ENCODE data around the gene NUMBL.
A peak's percentile ranks its signal among the peaks of the same experiment; 100 is the strongest.

The NUMBL gene

GRCh38 chr19:40716482-40717324 is 26.3 kb upstream of the NUMBL start, which contains the start of the genes COQ8B and ITPKC:
COQ8B (minus strand) TSS chr19:40716886; CDS start chr19:40714632, 2,254 bp downstream.
ITPKC (plus strand) TSS chr19:40717112; CDS start chr19:40717136, 24 bp downstream.
- DNase-seq = peak; percentile 73 to 100 (median 98)

GRCh38 chr19:40716031-40716481 is 25.6 kb upstream of the NUMBL start:
- peak in 9 of 56 donors; percentile 25 to 68 (median 53) for DNase-seq

GRCh38 chr19:40714441-40715299 is 24.2 kb upstream of the NUMBL start:
- DNase-seq = peak; percentile 49 to 98 (median 93)

DNA sequence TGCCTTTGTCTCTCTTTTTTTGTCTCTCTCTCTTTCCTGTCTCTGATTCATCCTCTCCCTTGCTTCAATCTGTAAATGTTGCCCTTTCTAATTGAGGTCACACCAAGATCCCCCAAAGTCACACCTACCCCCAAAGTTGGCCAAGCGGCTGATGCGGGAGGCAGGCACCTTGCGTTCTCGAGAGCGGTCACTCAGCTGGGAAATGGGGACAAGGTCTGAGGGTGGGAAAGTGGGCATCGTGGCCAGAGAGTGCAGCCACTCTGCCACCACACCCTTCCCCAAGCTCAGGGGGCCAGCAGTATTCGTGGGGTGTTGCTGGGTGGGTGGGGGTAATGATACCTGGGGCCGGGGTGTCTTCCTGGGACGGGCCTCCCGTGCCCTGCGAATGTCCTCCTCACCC is 23.5 kb upstream of the NUMBL start:
- DNase-seq = no peak

GRCh38 chr19:40709817-40710216 is 19.4 kb upstream of the NUMBL start:
- no peak for DNase-seq

DNA sequence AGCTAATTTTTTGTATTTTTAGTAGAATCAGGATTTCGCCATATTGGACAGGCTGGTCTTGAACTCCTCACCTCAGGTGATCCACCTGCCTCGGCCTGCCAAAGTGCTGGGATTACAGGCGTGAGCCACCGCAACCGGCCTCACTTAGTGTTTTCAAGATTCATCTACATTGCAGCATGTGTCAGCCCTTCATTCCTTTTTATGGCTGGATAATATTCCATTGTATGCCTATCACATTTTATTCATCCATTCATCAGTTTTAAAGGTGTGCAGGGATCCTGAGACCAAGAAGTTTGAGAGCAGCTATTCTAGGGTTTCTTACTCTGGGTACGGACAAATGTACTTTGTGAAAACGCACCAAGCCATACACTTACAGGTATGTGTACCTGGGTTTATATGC is 17.2 kb upstream of the NUMBL start:
- DNase-seq = no peak

DNA sequence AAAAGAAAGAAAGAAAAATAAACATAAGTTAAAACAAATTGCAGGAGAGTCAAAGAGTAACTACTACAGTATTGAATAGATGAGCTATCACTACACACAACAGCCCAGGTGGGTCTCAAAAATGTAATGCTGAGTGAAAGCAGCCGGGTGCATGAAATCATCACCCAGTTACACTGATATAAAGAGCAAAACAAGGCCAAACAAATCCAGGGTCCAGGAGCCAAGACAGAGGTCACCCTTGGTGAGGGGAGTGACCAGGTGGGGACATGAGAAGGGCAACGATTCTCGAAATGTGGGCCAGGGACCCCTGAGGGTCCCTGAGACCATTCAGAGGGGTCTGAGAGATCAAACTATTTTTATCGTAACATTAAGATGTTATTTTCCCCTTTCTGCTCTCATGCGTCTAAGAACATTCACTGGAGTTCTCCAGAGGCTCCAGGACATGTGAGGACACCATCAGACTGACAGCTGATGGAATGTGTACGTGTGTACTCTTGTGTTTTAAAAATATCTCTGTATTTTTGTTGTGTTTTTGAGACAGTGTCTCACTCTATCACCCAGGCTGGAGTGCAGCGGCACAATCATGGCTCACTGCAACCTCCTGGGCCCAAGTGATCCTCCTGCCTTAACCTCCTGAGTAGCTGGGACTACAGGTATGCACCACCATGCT is 15.6 kb upstream of the NUMBL start:
- no peak for DNase-seq

DNA sequence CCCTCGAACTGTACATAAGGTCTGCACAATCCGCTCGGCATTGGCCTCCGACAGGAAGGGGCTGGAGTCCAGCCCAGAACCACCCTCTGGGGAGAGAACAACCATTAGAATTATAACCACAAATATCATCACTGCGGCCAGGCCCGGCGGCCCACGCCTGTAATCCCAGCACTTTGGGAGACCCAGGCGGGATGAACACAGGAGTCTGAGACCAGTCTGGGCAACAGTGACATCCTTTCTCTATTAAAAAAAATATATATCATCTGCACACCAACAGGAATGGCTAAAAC is 14.9 kb upstream of the NUMBL start:
- no peak for DNase-seq

GRCh38 chr19:40704491-40705361 is 14.3 kb upstream of the NUMBL start:
- DNase-seq = no peak

DNA sequence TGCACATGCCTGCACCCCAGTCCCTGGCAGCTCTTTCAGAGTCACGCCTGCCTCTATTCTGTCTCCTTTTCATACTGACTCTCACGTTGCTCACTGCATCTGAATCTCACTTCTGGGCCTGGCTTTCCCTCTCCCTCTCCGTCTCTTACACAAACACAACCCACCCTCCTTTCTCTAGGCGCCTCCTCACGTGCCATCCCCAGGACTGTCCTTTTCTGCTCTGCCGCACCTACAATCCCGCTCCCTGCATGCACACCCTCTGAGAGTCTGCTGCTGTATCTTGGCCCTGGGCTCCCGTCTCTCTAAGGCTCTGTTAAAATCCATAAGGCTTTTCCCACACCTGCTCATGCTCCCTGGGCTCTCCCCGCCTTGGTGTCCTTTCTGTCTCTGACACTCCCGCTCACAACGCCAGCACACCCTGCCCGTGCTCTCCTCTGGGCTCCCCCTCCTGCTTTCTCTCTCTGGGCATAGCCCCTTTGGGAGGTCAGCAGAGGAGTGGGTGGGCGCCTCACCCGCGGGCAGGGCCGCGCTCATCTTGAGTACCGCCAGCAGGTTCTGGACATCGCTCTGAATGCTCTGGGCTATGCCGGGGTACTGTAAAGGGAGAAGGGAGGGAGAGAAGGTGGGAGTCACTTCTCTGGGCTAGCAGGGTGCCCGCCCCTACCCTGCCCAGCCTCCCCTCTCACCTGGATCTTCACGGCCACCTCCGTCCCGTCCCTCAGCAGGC is 12.7 kb upstream of the NUMBL start:
- DNase-seq = peak in 3 of 56 donors; percentile 9 to 26 (median 9)

- DNase-seq = peak in 21 of 56 donors; percentile 8 to 63 (median 28)
Observed at GRCh38 chr19:40702337-40703012, 12.0 kb upstream of the NUMBL start.

GRCh38 chr19:40701758-40702157 is 11.3 kb upstream of the NUMBL start:
- DNase-seq = no peak

DNA sequence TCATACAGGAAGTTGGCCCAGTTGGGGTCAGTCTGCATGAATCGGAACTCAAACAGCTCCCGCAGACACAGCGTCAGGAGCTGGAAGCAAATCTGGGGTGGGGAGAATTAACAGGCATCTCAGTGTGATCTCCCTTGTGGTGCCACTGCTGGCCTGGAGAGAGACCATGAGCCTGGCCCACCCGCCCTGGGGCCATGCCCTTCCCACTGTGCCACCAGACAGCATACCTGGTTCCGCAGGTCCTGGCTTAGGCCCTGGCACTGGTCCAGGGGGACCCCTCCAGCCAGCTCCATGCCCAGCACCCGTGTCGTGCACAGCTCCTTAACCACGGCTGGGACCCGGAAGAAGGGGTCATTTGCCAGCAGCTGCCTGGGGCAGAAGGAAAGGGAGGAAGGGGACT is 9.6 kb upstream of the NUMBL start:
- DNase-seq = no peak

GRCh38 chr19:40697007-40697406 is 6.6 kb upstream of the NUMBL start:
- no peak for DNase-seq

DNA sequence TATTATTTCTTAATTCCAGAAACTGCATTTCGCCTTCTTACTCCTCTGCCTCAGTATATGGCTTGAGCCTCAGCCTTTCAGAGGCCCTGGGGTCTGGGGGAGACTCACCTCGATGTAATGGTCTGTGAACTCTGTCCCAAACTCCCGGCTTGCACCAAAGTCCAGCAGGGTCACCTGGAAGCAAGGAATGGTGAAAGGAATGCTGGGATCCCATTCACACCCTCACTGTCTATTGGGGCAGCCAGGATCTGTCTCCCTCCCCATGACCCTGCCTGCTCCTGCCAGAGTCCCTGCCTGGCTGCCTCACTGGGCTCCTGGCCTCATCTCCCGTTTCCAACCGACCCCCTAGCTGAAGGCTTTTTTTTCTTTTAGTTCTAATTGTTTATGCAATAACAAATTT is 5.4 kb upstream of the NUMBL start:
- DNase-seq = no peak

GRCh38 chr19:40693896-40694295 is 3.4 kb upstream of the NUMBL start:
- no peak for DNase-seq

- no peak for DNase-seq
Observed at GRCh38 chr19:40693150-40693788, 2.8 kb upstream of the NUMBL start.

DNA sequence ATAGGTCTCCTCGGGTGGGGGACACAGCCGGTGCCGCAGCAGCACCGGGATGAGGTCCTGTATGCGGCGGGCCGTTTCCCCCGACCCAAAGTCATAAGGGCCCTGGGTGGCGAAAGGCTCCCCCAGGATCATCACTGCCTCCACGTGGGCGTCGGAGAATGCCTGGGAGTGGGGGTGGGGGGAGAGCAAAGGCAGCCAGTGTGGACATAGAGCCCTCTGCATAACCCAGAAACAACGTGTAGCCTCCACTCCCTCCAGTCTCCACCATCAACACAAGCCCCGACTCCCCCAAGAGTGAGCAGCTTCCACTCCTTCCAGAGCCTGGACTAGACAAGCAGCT is 1.7 kb upstream of the NUMBL start:
- no peak for DNase-seq
